ENCODE data around the gene ACLY.
"Not testable (repeated sequence)": the region's sequence is repeated elsewhere in the genome, so short reads cannot be mapped to it uniquely, and the experiment has no call there.

ACLY gene

GRCh38 chr17:41836550-41837196 is 82.1 kb downstream of the ACLY start:
- Histone ChIP-seq H3K4me3 (ENCODE audit: insufficient read depth in 1 of 2, low read depth in 1 of 2, low read length in 2 of 2) (peak overlapping the region; percentile 87 to 88), H2BK5ac (ENCODE audit: low read depth, low read length, poor library complexity, severe bottlenecking) (no peak overlapping the region), H3K23ac (ENCODE audit: low read length in 2 of 2) (no peak overlapping the region), H3K27ac (ENCODE audit: low read length, poor library complexity, severe bottlenecking) (no peak overlapping the region), H3K79me1 (replicated peaks; ENCODE audit: low read length, poor library complexity, severe bottlenecking) (peaks cover 10% of the 10 kb centered on the region), H2AFZ (ENCODE audit: low read depth, low read length) (peak overlapping the region; percentile 72), H3K14ac (ENCODE audit: low read length in 2 of 2) (no peak overlapping the region), H3K4ac (ENCODE audit: low read depth in 1 of 2, low read length in 2 of 2) (no peak overlapping the region), H2BK120ac (ENCODE audit: low read depth, low read length) (no peak overlapping the region), H3K4me1 (ENCODE audit: control insufficient read depth, insufficient read depth, low read depth, low read length) (peaks cover 6% of the 10 kb centered on the region), H3K36me3 (ENCODE audit: control insufficient read depth in 1 of 2, insufficient read depth in 2 of 2, low read depth in 1 of 2, low read length in 2 of 2) (peaks cover 4 to 26% of the 10 kb centered on the region in 2 experiments), H4K91ac (ENCODE audit: low read length) (no peak overlapping the region), H4K8ac (ENCODE audit: low read length) (peak overlapping the region; percentile 66), H2AK5ac (ENCODE audit: low read length, severe bottlenecking) (peak overlapping the region; percentile 27), H2BK12ac (ENCODE audit: low read length in 2 of 2) (no peak overlapping the region), H3K9me3 (ENCODE audit: control insufficient read depth, low read length) (no peaks in the 10 kb centered on the region), H2BK15ac (ENCODE audit: low read depth, poor library complexity, severe bottlenecking) (no peak overlapping the region), H3K4me2 (ENCODE audit: low read length, poor library complexity, severe bottlenecking) (peak overlapping the region; percentile 67), H3K9ac (ENCODE audit: low read length) (peak overlapping the region; percentile 88), H3K27me3 (ENCODE audit: control insufficient read depth in 1 of 2, insufficient read depth in 1 of 2, low read length in 2 of 2) (no peaks in the 10 kb centered on the region), H3K18ac (ENCODE audit: low read depth in 1 of 2, low read length in 2 of 2) (no peak overlapping the region)
- no peak for DNase-seq
- WGBS = 79% methylated on average over 21 of the region's 21 CpGs

- Histone ChIP-seq H3K4me2 (ENCODE audit: low read length, poor library complexity, severe bottlenecking) (peak within 1 kb of the TSS; percentile 75), H3K36me3 (ENCODE audit: control insufficient read depth in 1 of 2, insufficient read depth in 2 of 2, low read depth in 1 of 2, low read length in 2 of 2) (peaks cover 11 to 31% of the 10 kb centered on the region in 2 experiments), H3K27me3 (ENCODE audit: control insufficient read depth in 1 of 2, insufficient read depth in 1 of 2, low read length in 2 of 2) (no peaks in the 10 kb centered on the region), H2AFZ (ENCODE audit: low read depth, low read length) (peak within 1 kb of the TSS; percentile 72), H3K9me3 (ENCODE audit: control insufficient read depth, low read length) (no peaks in the 10 kb centered on the region), H3K18ac (ENCODE audit: low read depth in 1 of 2, low read length in 2 of 2) (peak within 1 kb of the TSS; percentile 18 to 31), H3K4me1 (ENCODE audit: control insufficient read depth, insufficient read depth, low read depth, low read length) (peaks cover 6% of the 10 kb centered on the region), H2BK12ac (ENCODE audit: low read length in 2 of 2) (peak within 1 kb of the TSS in 1 of 2 experiments; percentile 17), H4K91ac (ENCODE audit: low read length) (no peak within 1 kb of the TSS), H3K23ac (ENCODE audit: low read length in 2 of 2) (peak within 1 kb of the TSS in 1 of 2 experiments; percentile 70), H3K4me3 (ENCODE audit: insufficient read depth in 1 of 2, low read depth in 1 of 2, low read length in 2 of 2) (peak within 1 kb of the TSS; percentile 87 to 88), H3K4ac (ENCODE audit: low read depth in 1 of 2, low read length in 2 of 2) (peak within 1 kb of the TSS; percentile 15 to 60), H4K8ac (ENCODE audit: low read length) (peak within 1 kb of the TSS; percentile 66), H3K14ac (ENCODE audit: low read length in 2 of 2) (peak within 1 kb of the TSS in 1 of 2 experiments; percentile 53), H3K9ac (ENCODE audit: low read length) (peak within 1 kb of the TSS; percentile 88), H3K27ac (ENCODE audit: low read length, poor library complexity, severe bottlenecking) (no peak within 1 kb of the TSS), H2BK120ac (ENCODE audit: low read depth, low read length) (peak within 1 kb of the TSS; percentile 35), H3K79me1 (replicated peaks; ENCODE audit: low read length, poor library complexity, severe bottlenecking) (peaks cover 10% of the 10 kb centered on the region), H2AK5ac (ENCODE audit: low read length, severe bottlenecking) (peak within 1 kb of the TSS; percentile 27), H2BK15ac (ENCODE audit: low read depth, poor library complexity, severe bottlenecking) (no peak within 1 kb of the TSS), H2BK5ac (ENCODE audit: low read depth, low read length, poor library complexity, severe bottlenecking) (no peak within 1 kb of the TSS)
- 9% methylated on average over 57 of the region's 72 CpGs for WGBS
- DNase-seq = peak; percentile 41
These were observed 82.8 kb downstream of the ACLY start, which contains the start of gene NT5C3B for GRCh38 chr17:41835800-41836549. Gene NT5C3B (minus strand): TSS chr17:41836232. CDS start chr17:41836193, 39 bp downstream.

GRCh38 chr17:41835214-41835799 is 83.4 kb downstream of the ACLY start:
- Histone ChIP-seq H3K36me3 (ENCODE audit: control insufficient read depth in 1 of 2, insufficient read depth in 2 of 2, low read depth in 1 of 2, low read length in 2 of 2) (peaks cover 11 to 37% of the 10 kb centered on the region in 2 experiments), H2BK120ac (ENCODE audit: low read depth, low read length) (peak overlapping the region; percentile 35), H4K8ac (ENCODE audit: low read length) (peak overlapping the region; percentile 65), H3K14ac (ENCODE audit: low read length in 2 of 2) (no peak overlapping the region), H2BK5ac (ENCODE audit: low read depth, low read length, poor library complexity, severe bottlenecking) (no peak overlapping the region), H3K27ac (ENCODE audit: low read length, poor library complexity, severe bottlenecking) (no peak overlapping the region), H2AK5ac (ENCODE audit: low read length, severe bottlenecking) (no peak overlapping the region), H3K27me3 (ENCODE audit: control insufficient read depth in 1 of 2, insufficient read depth in 1 of 2, low read length in 2 of 2) (no peaks in the 10 kb centered on the region), H3K4ac (ENCODE audit: low read depth in 1 of 2, low read length in 2 of 2) (peak overlapping the region in 1 of 2 experiments; percentile 60), H4K91ac (ENCODE audit: low read length) (no peak overlapping the region), H3K79me1 (replicated peaks; ENCODE audit: low read length, poor library complexity, severe bottlenecking) (peaks cover 10% of the 10 kb centered on the region), H3K23ac (ENCODE audit: low read length in 2 of 2) (peak overlapping the region in 1 of 2 experiments; percentile 70), H2BK12ac (ENCODE audit: low read length in 2 of 2) (no peak overlapping the region), H3K9ac (ENCODE audit: low read length) (peak overlapping the region; percentile 88), H3K18ac (ENCODE audit: low read depth in 1 of 2, low read length in 2 of 2) (peak overlapping the region in 1 of 2 experiments; percentile 31), H2AFZ (ENCODE audit: low read depth, low read length) (peak overlapping the region; percentile 48), H2BK15ac (ENCODE audit: low read depth, poor library complexity, severe bottlenecking) (no peak overlapping the region), H3K4me3 (ENCODE audit: insufficient read depth in 1 of 2, low read depth in 1 of 2, low read length in 2 of 2) (peak overlapping the region; percentile 87 to 88), H3K4me1 (ENCODE audit: control insufficient read depth, insufficient read depth, low read depth, low read length) (peaks cover 6% of the 10 kb centered on the region), H3K9me3 (ENCODE audit: control insufficient read depth, low read length) (no peaks in the 10 kb centered on the region), H3K4me2 (ENCODE audit: low read length, poor library complexity, severe bottlenecking) (peak overlapping the region; percentile 75)
- 34% methylated on average over 11 of the region's 13 CpGs for WGBS
- DNase-seq = no peak

GRCh38 chr17:41829961-41830360 is 88.8 kb downstream of the ACLY start:
- not testable (repeated sequence) for H4K8ac ChIP-seq (ENCODE audit: low read length); H2BK120ac ChIP-seq (ENCODE audit: low read depth, low read length); H3K23ac ChIP-seq (ENCODE audit: low read length in 2 of 2); H3K18ac ChIP-seq (ENCODE audit: low read depth in 1 of 2, low read length in 2 of 2); H2BK5ac ChIP-seq (ENCODE audit: low read depth, low read length, poor library complexity, severe bottlenecking); H2AK5ac ChIP-seq (ENCODE audit: low read length, severe bottlenecking); H2AFZ ChIP-seq (ENCODE audit: low read depth, low read length); H2BK12ac ChIP-seq (ENCODE audit: low read length in 2 of 2); H3K27me3 ChIP-seq (ENCODE audit: control insufficient read depth in 1 of 2, insufficient read depth in 1 of 2, low read length in 2 of 2); H3K4me2 ChIP-seq (ENCODE audit: low read length, poor library complexity, severe bottlenecking); H3K14ac ChIP-seq (ENCODE audit: low read length in 2 of 2); DNase-seq; H4K91ac ChIP-seq (ENCODE audit: low read length); H3K4ac ChIP-seq (ENCODE audit: low read depth in 1 of 2, low read length in 2 of 2); H3K4me1 ChIP-seq (ENCODE audit: control insufficient read depth, insufficient read depth, low read depth, low read length); H3K4me3 ChIP-seq (ENCODE audit: insufficient read depth in 1 of 2, low read depth in 1 of 2, low read length in 2 of 2); H3K79me1 ChIP-seq (replicated peaks; ENCODE audit: low read length, poor library complexity, severe bottlenecking); H3K9ac ChIP-seq (ENCODE audit: low read length); H3K27ac ChIP-seq (ENCODE audit: low read length, poor library complexity, severe bottlenecking); H2BK15ac ChIP-seq (ENCODE audit: low read depth, poor library complexity, severe bottlenecking); H3K9me3 ChIP-seq (ENCODE audit: control insufficient read depth, low read length)
- peaks cover 43 to 74% of the 10 kb centered on the region in 2 experiments for H3K36me3 ChIP-seq (ENCODE audit: control insufficient read depth in 1 of 2, insufficient read depth in 2 of 2, low read depth in 1 of 2, low read length in 2 of 2)
- 90% methylated on average over 10 of the region's 10 CpGs for WGBS
